Right forelimb (tissue), 1 donor: ENCODE data around the gene DENND5B.
"Not testable (repeated sequence)": the region's sequence is repeated elsewhere in the genome, so short reads cannot be mapped to it uniquely, and the experiment has no call there.

Source experiments
- DNase-seq: peaks from one replicate; pipeline ENCODE4 v3.0.0-alpha.2; 2018

Gene DENND5B

DNA sequence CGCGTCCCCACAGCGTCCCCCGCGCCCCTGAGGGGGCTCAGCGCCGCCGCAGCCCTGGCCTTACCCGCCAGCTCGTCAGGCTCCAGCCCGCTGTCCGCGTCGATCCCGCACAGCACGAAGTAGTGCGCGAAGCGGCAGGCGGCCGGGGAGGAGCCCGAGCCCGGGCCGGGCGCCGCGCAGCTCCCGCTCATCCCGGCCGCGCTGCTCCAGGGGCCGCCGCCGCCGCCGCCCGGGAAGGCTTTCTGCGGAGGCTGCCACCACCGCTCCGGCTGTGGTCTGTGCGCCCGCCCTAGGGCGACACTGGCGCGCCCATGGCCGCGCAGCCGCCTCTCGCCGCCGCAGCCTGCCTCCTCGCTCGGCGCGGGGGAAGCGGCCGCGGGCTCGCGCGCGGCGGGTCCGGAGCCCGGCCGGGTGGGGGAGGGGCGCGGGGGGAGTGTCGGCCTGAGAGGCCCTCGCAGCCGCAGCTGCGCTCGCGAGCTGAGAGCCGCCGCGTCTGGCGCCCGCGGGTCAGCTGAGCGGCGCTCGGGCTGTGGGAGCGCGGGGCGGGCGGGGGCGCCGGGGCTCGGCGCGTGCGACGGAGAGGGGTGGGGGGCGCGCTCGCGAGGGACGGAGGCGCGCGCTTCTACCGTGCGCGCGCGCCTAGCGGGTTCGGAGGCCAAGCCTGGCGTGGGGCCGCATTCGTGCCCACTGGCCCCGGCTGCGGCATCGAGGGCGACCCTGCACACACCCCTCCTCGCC lies at the start of gene DENND5B:
Gene DENND5B, minus strand, starts transcription at position 495 of the 738 bp plus-strand sequence. Its CDS starts 304 bp downstream, at position 191.
- DNase-seq, result peak; percentile 88

DNA sequence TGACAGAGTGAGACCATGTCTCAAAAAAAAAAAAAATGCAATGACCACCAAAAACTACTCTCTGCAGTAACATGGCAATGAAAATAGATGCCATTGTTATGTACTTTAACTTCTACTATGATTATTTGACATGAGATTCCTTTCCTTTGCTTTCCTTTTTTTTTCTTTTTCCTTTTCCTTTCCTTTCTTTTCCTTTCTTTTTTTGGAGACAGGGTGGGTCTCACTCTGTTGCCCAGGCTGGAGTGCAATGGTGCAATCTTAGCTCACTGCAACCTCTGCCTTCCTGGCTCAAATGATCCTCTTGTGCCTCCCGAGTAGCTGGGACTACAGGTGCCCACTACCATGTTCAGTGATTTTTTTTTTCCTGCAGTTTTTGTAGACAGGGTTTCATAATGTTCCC lies 43.7 kb upstream of the DENND5B start:
- no peak for DNase-seq

- no peak for DNase-seq
These were observed 42.5 kb upstream of the DENND5B start for GRCh38 chr12:31633464-31633863.

DNA sequence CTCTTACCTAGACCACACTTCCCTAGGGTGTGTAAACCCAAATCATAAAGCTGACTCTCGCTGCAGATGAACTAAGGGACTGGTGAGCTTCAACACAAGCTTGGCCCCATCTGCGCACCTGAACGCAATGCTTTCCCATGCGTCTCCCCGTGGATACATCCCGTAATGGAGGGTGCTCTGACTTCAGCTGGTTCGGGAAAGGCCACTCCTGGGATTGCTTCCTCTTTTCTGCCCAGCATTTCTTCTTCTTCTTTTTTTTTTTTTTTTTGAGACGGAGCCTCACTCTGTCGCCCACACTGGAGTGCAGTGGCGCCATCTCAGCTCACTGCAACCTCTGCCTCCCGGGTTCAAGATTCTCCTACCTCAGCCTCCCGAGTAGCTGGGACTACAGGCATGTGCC lies 40.9 kb upstream of the DENND5B start:
- no peak for DNase-seq

GRCh38 chr12:31631023-31631724 lies 40.2 kb upstream of the DENND5B start:
- DNase-seq, result no peak

- no peak for DNase-seq
These were observed 39.1 kb upstream of the DENND5B start for GRCh38 chr12:31629756-31630732.

DNA sequence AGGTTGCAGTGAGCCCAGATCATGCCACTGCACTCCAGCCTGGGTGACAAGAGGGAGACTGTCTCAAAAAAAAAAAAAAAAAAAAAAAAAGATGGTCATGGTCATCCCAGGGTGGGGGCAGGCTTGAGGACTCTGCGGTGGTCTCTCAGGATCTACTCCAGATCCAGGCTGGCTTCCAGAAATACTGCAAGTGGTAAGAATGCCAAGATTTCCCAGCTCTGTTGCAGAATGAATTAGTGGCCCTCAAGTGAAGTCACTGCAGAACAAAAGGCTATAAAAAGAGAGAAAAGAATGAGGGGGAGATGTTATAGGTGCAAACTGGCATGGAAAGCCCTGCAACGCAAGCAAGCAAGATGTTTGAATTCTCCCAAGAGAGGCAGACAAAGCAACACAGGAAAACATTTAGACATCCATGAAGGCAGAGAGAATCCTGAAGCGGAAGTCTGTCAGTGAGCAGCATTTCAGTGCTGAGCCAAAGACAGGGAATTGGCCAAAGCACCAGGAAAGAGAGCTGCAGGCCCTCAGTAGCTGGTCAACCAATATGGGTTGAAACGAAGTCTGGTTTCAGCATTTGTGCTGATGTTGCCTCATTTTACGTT lies 36.6 kb upstream of the DENND5B start:
- DNase-seq, result no peak

- no peak for DNase-seq
These were observed 35.5 kb upstream of the DENND5B start for GRCh38 chr12:31626270-31626995.

DNA sequence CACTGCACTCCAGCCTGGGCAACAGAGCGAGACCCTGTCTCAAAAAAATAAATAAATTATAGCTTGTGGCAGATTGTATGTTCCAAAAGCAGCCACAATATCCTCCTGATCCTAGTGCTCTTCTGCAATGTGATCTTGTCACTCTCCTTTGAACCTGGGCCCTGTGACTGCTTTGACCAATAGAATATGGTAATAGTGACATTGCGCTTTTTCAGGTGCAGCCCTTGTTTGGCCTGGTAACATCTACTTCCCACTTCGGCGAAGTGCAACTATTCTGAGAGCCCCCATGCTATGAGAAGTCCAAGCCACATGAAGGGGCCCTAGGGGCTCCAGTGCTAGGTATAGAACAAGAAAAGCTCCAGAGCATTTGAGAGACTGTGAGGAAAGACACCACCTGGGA lies 31.1 kb upstream of the DENND5B start:
- no peak for DNase-seq

DNA sequence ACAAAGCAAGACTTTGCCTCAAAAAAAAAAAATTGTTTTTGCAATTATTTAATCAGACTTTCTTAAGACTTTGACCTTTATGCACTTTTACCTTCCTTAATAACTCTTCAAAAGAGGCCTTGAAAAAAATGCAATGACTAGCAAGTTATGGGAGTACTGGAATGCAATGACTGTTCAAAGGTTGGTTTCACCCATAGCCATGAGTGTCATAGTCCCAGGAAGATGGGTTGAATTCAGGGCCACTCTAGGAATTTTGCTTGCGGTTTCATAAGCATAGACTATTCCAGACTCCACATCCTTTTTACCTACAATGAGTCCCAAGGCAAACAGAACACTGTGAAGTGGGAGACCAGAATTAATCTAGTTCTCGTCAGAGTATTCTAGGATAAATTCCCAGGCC lies 29.4 kb upstream of the DENND5B start:
- DNase-seq, result no peak

- DNase-seq, result no peak
These were observed 27.5 kb upstream of the DENND5B start for GRCh38 chr12:31618228-31619025.

GRCh38 chr12:31612819-31613218 lies 21.9 kb upstream of the DENND5B start:
- no peak for DNase-seq

DNA sequence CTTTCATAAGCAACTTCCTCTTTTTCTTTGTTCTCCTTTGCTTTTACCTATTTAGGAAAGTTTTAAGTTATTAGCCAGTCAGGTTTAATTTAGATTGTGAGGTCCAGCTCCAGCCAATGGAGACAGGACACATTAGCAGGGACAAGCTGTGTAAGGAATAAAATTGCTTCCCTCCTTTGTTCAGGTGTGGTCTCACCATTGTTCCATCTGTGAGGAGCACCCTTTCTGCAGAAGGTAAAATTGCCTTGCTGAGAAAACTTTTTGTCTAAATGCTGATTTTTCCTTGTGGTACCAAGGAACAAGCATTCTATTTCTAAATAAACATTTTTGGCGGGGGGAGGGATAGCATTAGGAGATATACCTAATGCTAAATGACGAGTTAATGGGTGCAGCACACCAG lies 17.4 kb upstream of the DENND5B start:
- not testable (repeated sequence) for DNase-seq

DNA sequence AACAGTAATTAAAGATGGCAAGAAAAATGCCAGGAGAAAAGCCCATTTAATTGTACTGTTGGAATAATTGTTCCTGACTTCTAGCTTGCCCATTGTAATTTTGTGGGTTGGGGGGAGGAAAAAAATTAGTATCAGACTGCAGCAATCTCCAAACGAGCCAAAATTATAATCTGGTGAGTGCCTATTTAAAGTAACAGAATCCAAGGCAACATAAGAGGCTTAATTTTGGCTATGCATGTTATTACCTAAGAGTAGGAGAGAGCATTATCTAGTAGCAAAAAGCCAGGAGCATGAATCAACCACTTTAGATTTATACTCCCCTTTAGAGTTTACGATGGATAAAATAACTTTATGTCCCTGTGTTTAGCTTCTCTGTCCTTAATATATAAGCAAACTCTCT lies 14.6 kb upstream of the DENND5B start:
- DNase-seq, result no peak

DNA sequence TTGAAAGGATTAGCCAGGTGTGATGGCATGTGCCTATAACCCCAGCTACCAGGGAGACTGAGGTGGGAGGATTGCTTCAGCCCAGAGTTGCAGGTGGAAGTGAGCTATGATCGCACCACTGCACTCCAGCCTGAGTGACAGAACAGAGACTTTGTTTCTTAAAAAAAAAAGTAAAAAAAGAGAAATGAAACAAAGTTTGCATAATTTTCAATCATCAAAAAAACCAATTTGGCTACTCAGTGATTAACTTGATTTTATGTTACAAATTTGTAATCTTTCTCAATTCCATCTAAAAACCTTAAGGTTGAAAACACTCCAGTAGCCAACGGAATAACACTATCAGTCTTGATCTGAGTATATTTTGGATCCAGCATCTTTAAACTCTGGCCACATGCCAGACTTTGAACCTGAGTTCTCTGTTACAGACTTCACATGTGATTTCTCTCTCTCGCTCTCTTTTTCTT lies 12.6 kb upstream of the DENND5B start:
- no peak for DNase-seq

DNA sequence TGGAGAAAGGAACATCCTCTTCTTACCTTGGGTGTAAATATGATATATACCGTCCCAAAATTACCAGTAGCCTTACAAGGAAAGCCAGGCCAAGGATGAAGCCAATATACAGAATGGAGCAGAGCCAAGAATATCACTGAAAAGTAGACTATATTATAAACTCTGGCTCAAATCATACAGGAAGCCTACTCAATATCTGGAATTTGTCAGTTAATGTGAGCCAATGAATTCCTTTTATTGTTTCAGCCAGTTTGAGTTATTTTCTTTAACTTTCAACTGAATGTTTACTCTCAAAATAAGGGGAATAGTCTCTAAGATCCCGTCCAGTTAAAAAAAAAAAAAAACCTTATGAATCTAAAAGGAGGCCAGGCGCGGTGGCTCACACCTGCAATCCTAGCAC lies 9.8 kb upstream of the DENND5B start:
- DNase-seq, result no peak

DNA sequence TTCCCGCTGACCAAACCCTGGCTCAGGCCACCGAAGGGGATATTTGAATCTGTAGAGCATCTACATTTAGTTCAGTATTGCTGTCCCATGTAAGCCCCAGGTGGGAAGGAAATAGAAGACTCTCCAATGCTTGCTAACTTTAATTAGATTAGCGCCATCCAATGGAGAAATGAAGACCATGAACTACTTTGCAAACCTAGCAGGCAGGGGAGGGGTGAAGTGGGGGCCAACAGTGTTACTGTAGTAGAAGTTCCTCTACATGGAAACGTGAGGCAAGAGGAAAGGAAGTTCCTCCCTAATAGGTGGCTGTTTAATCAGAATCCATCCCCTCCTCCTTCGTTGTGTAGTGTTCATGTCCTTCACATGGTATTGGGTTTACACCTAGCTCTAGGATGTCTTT lies 9.3 kb upstream of the DENND5B start:
- DNase-seq, result no peak

DNA sequence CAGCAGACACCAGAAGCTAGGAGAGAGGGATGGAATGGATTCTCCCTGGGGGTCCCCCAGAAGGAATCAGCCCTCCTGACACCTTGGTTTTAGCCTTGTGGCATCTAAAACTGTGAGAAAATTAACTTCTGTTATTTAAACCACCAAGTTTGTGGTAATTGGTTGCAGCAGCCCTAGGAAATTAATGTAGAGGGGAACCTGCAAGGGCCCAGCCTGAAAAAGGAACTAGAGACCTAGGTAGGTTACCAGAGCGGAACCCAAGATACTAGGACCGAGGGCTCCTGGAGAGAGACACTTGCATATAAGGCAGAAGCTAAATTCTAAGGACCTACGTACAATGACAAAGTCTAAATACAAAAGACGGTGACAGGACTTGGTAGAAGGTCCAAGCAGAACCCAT lies 8.1 kb upstream of the DENND5B start:
- no peak for DNase-seq

- no peak for DNase-seq
These were observed 6.1 kb upstream of the DENND5B start for GRCh38 chr12:31597066-31597465.

- no peak for DNase-seq
These were observed 3.7 kb upstream of the DENND5B start for GRCh38 chr12:31594681-31595080.

GRCh38 chr12:31591380-31591901 lies 505 bp upstream of the DENND5B start:
- peak; percentile 53 for DNase-seq
